Endothelial cell of umbilical vein (primary cell): ENCODE results near the gene POFUT2. TPM values are rescaled to one million over a fixed set of nuclear protein-coding genes. Genes with fewer than 3 reads are reported as not detected.

Experiments
- BruUV-seq: library from RNA; stranded (reverse); fragments of 400-500 nt; replicated peaks from 2 replicates; lab custom pipeline; 2021; lab: Mats Ljungman, UMichigan
- CTCF ChIA-PET: fragments of 300-600, 350-600 bp; sonication (Branson Sonifier 250); formaldehyde crosslinking; loops from one replicate; lab custom pipeline; 2021; ENCODE audit warnings: antibody characterized with exemption, inconsistent platforms; lab: Charles Lee
- POLR2A ChIA-PET: fragments of 300-600, 350-600 bp; sonication (Branson Sonifier 250); formaldehyde crosslinking; loops from one replicate; lab custom pipeline; 2021; ENCODE audit warnings: antibody characterized with exemption, inconsistent platforms; lab: Charles Lee
- DNase-seq: peaks from one replicate; pipeline ENCODE4 v3.0.0-alpha.2; 2011; ENCODE audit warnings: low read depth, low spot score
- FAIRE-seq: peaks from 2 replicates; lab custom pipeline; 2011; peaks lifted over from hg19 to GRCh38; lab: Jason Lieb, UNC
- H2AFZ ChIP-seq: 2 replicates; pipeline ENCODE4 v1.6.0; 2012; ENCODE audit warnings: low read depth, low read length, control low read depth, inconsistent platforms
- H3K27ac ChIP-seq: 2 replicates; pipeline ENCODE4 v1.5.1; 2011; ENCODE audit warnings: low read depth, mild to moderate bottlenecking, control low read depth, low read length, moderate library complexity; ENCODE audit not compliant: insufficient read depth
- H3K27me3 ChIP-seq, 2 experiments: 2 replicates each; pipeline versions ENCODE4 v1.6.0 to v1.6.1; 2011; ENCODE audit warnings: low read length in 2 of 2, mixed read lengths in 1 of 2; ENCODE audit not compliant: control insufficient read depth in 2 of 2, insufficient read depth in 2 of 2
- H3K36me3 ChIP-seq, 2 experiments: 2 replicates in 1 of 2; 3 replicates in 1 of 2; pipeline ENCODE4 v1.5.1; 2011; ENCODE audit warnings: low read length in 2 of 2, mild to moderate bottlenecking in 1 of 2, moderate library complexity in 1 of 2; ENCODE audit not compliant: control insufficient read depth in 2 of 2, insufficient read depth in 2 of 2; ENCODE audit errors: extremely low read depth in 1 of 2
- H3K4me1 ChIP-seq: 3 replicates; pipeline ENCODE4 v1.5.1; 2011; ENCODE audit warnings: mild to moderate bottlenecking, low read length; ENCODE audit not compliant: control insufficient read depth, insufficient read depth; ENCODE audit errors: extremely low read depth
- H3K4me2 ChIP-seq: 2 replicates; pipeline ENCODE4 v1.6.1; 2011; ENCODE audit warnings: low read length, control low read depth, mixed read lengths; ENCODE audit not compliant: insufficient read depth
- H3K4me3 ChIP-seq, 3 experiments: fragments of 200-600 bp in 1 of 3; sonication (generic), shearing (Covaris generic) in 1 of 3; replicated peaks in 1 of 3; 2 replicates each; pipeline ENCODE4 v1.5.1; 2011 to 2016; ENCODE audit warnings: control low read depth in 3 of 3, low read length in 3 of 3, mild to moderate bottlenecking in 2 of 3, inconsistent platforms in 1 of 3, low read depth in 1 of 3, moderate library complexity in 1 of 3; ENCODE audit not compliant: insufficient read depth in 1 of 3
- H3K79me2 ChIP-seq: 2 replicates; pipeline ENCODE4 v1.6.0; 2012; ENCODE audit warnings: low read length, inconsistent platforms; ENCODE audit not compliant: control insufficient read depth, insufficient read depth
- H3K9ac ChIP-seq: replicated peaks from 2 replicates; pipeline ENCODE3; 2011; ENCODE audit warnings: low read length, control low read depth; ENCODE audit not compliant: insufficient read depth; ENCODE audit errors: extremely low read depth
- H3K9me1 ChIP-seq: replicated peaks from 3 replicates; pipeline ENCODE4 v1.6.0; 2011; ENCODE audit warnings: mild to moderate bottlenecking, low read length; ENCODE audit not compliant: control insufficient read depth, insufficient read depth; ENCODE audit errors: extremely low read depth
- H3K9me3 ChIP-seq: replicated peaks from 2 replicates; pipeline ENCODE4 v1.5.1; 2012; ENCODE audit warnings: low read length, inconsistent platforms; ENCODE audit not compliant: control insufficient read depth, insufficient read depth
- H4K20me1 ChIP-seq: replicated peaks from 2 replicates; pipeline ENCODE3; 2011; ENCODE audit warnings: mild to moderate bottlenecking, low read length; ENCODE audit not compliant: control insufficient read depth, insufficient read depth; ENCODE audit errors: extremely low read depth
- FOS ChIP-seq: IDR thresholded peaks from 2 replicates; pipeline ENCODE4 v1.6.1; 2011; ENCODE audit warnings: mild to moderate bottlenecking, low read length, moderate library complexity, borderline replicate concordance; ENCODE audit not compliant: insufficient read depth
- GATA2 ChIP-seq: IDR thresholded peaks from 2 replicates; pipeline ENCODE4 v1.7.0; 2011; ENCODE audit warnings: low read depth, mild to moderate bottlenecking, moderate library complexity, mixed read lengths, low read length; ENCODE audit not compliant: insufficient read length, insufficient read depth
- JUN ChIP-seq: IDR thresholded peaks from 2 replicates; pipeline ENCODE4 v1.6.1; 2011; ENCODE audit warnings: borderline replicate concordance, low read depth; ENCODE audit not compliant: insufficient read length, insufficient read depth
- POLR2A ChIP-seq: IDR thresholded peaks from 2 replicates; pipeline ENCODE4 v1.6.1; 2012; ENCODE audit warnings: low read depth, mild to moderate bottlenecking, control low read depth, low read length
- POLR2AphosphoS5 ChIP-seq: IDR thresholded peaks from 2 replicates; pipeline ENCODE4 v1.6.1; 2012; ENCODE audit warnings: low read depth, mild to moderate bottlenecking, control low read depth, low read length, moderate library complexity; ENCODE audit not compliant: insufficient read depth
- dilution Hi-C: fragments of 300-500 bp; cut with MboI; formaldehyde crosslinking; loops from one replicate; pipeline ENCODE4 v1.15.0; 2019; ENCODE audit warnings: low sequenced_read_pairs; ENCODE audit not compliant: extremely low pct_ligation_motif_present
- intact Hi-C: fragments of 100-400 bp; cut with micrococcal nuclease; formaldehyde crosslinking; loops from one replicate; pipeline ENCODE4 v1.10.0; 2022
- polyA plus RNA-seq, 4 experiments: library from polyadenylated mRNA; depleted of rRNA in 3 of 4; stranded (reverse) in 3 of 4; unstranded in 1 of 4; fragments of >200 nt; gene quantifications; 2 replicates each; pipeline versions ENCODE4 v1.2.1 to v1.2.3, GENCODE V29; 2011 to 2012; ENCODE audit warnings: missing spikeins in 1 of 4
- total RNA-seq: library from RNA; stranded (reverse); gene quantifications from 2 replicates; pipeline ENCODE4 v1.2.3, GENCODE V29; 2021
- TF ChIP-seq, protein P1 (sequence below), 2 donors: IDR thresholded peaks; 1 replicate in 1 of 2; 2 replicates in 1 of 2; pipeline ENCODE4 v1.5.1; 2011; ENCODE audit warnings: low read length in 2 of 2, mild to moderate bottlenecking in 2 of 2, moderate library complexity in 2 of 2, control low read depth in 1 of 2, inconsistent platforms in 1 of 2, low read depth in 1 of 2; ENCODE audit not compliant: insufficient read depth in 1 of 2; ENCODE audit errors: extremely low read depth in 1 of 2
- TF ChIP-seq, protein P2 (sequence below): IDR thresholded peaks from 2 replicates; pipeline ENCODE4 v1.6.1; 2011; ENCODE audit not compliant: insufficient read depth, insufficient read length

The POFUT2 gene
- total and polyA plus RNA-seq, 2 donors (not counting 3 experiments of a cell fraction or from before 2014, with no cell fraction given): 30.7 to 47.5 TPM

GRCh38 chr21:45334591-45335081, 46.9 kb upstream of the POFUT2 start:
- BruUV-seq: no TSS peak
- Histone ChIP-seq H4K20me1 (no peaks in the 10 kb centered on the region), H3K79me2 (no peaks in the 10 kb centered on the region), H3K4me2 (no peak overlapping the region), H3K27ac (no peak overlapping the region), H2AFZ (no peak overlapping the region), H3K4me1 (peaks cover 3% of the 10 kb centered on the region), H3K9me1 (no peaks in the 10 kb centered on the region), H3K36me3 (no peaks in the 10 kb centered on the region), H3K4me3 (no peak overlapping the region), H3K9ac (no peak overlapping the region), H3K9me3 (no peaks in the 10 kb centered on the region), H3K27me3 (no peaks in the 10 kb centered on the region)
- ChIA-PET POLR2A (no interaction called here), CTCF (no interaction called here)
- no peak for DNase-seq
- intact Hi-C loops: no loop called here
- dilution Hi-C loops: no loop called here
- TF ChIP-seq POLR2A: no peak
- TF ChIP-seq, protein P1, sequence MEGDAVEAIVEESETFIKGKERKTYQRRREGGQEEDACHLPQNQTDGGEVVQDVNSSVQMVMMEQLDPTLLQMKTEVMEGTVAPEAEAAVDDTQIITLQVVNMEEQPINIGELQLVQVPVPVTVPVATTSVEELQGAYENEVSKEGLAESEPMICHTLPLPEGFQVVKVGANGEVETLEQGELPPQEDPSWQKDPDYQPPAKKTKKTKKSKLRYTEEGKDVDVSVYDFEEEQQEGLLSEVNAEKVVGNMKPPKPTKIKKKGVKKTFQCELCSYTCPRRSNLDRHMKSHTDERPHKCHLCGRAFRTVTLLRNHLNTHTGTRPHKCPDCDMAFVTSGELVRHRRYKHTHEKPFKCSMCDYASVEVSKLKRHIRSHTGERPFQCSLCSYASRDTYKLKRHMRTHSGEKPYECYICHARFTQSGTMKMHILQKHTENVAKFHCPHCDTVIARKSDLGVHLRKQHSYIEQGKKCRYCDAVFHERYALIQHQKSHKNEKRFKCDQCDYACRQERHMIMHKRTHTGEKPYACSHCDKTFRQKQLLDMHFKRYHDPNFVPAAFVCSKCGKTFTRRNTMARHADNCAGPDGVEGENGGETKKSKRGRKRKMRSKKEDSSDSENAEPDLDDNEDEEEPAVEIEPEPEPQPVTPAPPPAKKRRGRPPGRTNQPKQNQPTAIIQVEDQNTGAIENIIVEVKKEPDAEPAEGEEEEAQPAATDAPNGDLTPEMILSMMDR (IDR thresholded peaks at IDR 0.05; ENCODE audit: extremely low read depth in 1 of 2, insufficient read depth in 1 of 2, low read depth in 1 of 2, low read length in 2 of 2): no peak
- no peak for TF ChIP-seq POLR2AphosphoS5
- no peak for TF ChIP-seq GATA2
- no peak for TF ChIP-seq FOS
- no peak for TF ChIP-seq JUN
- TF ChIP-seq, protein P2, sequence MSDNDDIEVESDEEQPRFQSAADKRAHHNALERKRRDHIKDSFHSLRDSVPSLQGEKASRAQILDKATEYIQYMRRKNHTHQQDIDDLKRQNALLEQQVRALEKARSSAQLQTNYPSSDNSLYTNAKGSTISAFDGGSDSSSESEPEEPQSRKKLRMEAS: no peak
- FAIRE-seq: no peak
